ENCODE measurements around the gene DEFB110.

DEFB110 gene

DNA sequence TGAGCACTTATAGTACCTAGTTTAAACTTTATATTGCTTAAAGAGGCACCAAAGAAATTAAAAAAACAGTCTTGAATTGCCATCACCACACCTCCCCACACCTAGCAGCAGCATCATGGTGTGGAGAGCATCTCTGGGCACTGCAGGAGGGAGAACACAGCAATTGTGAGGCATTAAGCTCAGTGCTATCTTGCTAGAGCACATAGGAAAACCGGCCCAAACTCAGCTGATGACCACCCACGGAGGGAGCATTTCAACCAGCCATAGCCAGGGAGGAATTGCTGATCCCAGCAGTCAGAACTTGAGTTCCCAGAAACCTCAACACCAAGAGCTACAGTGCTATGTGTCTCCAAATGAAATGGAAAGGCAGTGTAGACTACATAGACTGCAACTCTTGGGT lies 32.9 kb downstream of the DEFB110 start:
- TF ChIP-seq, protein P1, sequence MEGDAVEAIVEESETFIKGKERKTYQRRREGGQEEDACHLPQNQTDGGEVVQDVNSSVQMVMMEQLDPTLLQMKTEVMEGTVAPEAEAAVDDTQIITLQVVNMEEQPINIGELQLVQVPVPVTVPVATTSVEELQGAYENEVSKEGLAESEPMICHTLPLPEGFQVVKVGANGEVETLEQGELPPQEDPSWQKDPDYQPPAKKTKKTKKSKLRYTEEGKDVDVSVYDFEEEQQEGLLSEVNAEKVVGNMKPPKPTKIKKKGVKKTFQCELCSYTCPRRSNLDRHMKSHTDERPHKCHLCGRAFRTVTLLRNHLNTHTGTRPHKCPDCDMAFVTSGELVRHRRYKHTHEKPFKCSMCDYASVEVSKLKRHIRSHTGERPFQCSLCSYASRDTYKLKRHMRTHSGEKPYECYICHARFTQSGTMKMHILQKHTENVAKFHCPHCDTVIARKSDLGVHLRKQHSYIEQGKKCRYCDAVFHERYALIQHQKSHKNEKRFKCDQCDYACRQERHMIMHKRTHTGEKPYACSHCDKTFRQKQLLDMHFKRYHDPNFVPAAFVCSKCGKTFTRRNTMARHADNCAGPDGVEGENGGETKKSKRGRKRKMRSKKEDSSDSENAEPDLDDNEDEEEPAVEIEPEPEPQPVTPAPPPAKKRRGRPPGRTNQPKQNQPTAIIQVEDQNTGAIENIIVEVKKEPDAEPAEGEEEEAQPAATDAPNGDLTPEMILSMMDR (IDR thresholded peaks at IDR 0.05; ENCODE audit: control extremely low read depth, extremely low read depth, low read depth, missing control alignments): no peak
- ChIA-PET POLR2A (no interaction called here), CTCF (interaction anchor here (1.0 to 1.7 kb wide), 3 partner anchors 9 to 27 kb away, joined by 3 to 5 read pairs (median 3); no protein-coding TSS in a partner anchor)
- no peak for DNase-seq (ENCODE audit: extremely low spot score)

DNA sequence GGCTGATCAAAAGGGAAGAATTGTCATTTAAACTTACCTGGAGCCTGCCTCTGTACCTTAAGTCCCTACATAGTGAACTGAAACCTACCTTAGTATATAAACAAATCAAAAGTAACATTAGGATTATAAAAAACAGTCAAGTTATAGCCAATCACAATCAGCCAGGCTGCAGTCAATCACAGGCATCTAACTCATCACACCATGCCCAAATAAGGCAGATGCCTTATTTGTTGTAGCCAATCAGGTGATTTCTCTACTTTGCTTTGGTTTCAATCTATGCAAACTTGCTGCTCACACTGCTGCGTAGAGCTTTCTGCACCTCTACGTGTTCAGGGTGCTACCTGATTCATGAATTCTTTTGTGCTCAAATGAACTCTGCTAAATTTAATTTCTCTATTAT lies 34.0 kb downstream of the DEFB110 start:
- DNase-seq (ENCODE audit: extremely low spot score): no peak
- CTCF ChIA-PET: no interaction called here
- POLR2A ChIA-PET: no interaction called here
- TF ChIP-seq, protein P1 (IDR thresholded peaks at IDR 0.05; ENCODE audit: control extremely low read depth, extremely low read depth, low read depth, missing control alignments): no peak

DNA sequence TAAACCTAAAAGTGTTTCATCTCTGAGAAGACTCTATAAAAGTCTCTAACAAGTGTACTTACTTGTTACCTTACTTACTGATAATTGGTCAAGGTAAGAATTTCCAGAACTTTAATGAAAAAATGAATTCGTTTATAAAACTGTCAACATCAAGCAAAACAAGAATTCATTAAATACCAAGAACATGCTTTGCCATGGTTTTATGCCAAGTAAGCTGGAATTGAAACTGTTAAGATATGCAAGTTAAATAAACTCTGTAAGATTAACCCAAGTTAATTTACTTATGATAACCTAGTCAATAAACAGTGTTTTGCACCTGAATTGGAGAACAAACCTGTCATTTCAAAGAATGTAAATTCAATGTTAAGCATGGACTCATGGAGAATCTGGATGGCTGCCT lies 35.2 kb downstream of the DEFB110 start:
- no peak for DNase-seq (ENCODE audit: extremely low spot score)
- ChIA-PET POLR2A (no interaction called here), CTCF (no interaction called here)
- TF ChIP-seq, protein P1 (IDR thresholded peaks at IDR 0.05; ENCODE audit: control extremely low read depth, extremely low read depth, low read depth, missing control alignments): no peak

DNA sequence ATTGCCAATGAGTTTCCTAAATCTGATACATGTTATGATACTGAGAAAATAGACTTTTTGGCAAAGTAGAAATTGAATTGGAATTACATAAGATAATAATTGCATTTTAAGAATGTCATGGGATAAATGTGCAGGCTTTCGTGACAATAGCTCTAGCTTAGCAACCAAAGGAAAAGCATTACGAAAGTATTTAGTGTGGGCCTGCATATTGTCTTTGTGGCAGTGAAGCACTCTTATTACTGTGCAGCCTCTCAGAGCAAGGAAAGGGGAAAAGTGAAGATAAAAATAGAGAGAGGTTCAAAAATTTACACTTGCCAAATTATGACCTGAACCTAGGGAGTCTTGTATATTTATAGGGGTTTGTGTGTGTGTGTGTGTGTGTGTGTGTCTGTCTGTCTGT lies 39.7 kb downstream of the DEFB110 start:
- DNase-seq (ENCODE audit: extremely low spot score): no peak
- TF ChIP-seq, protein P1 (IDR thresholded peaks at IDR 0.05; ENCODE audit: control extremely low read depth, extremely low read depth, low read depth, missing control alignments): no peak
- ChIA-PET CTCF (interaction anchor here (1.0 kb wide), 1 partner anchor 11 kb away, joined by 3 read pairs; no protein-coding TSS in a partner anchor), POLR2A (no interaction called here)

DNA sequence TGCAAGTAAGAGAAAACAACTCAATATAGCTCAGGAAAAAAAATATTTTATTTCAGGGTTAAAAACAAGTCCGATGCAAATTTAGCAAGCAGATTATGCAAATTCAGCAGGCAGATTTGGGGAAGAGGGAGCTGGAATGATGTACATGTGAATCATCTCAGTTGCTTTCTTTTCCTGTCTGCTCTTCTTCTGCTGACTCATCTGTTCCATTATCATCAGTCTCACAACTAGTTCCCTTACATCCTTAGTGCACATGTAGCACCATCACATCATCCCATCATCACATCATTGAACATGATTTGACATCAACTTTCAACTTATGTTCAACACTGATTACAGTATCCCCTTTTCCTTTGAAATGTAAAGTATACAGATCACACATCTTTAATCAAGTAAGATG lies 40.9 kb downstream of the DEFB110 start:
- TF ChIP-seq, protein P1 (IDR thresholded peaks at IDR 0.05; ENCODE audit: control extremely low read depth, extremely low read depth, low read depth, missing control alignments): no peak
- ChIA-PET CTCF (interaction anchor here (1.1 to 2.4 kb wide), 3 partner anchors 8 to 571 kb away, joined by 3 to 5 read pairs (median 5); no protein-coding TSS in a partner anchor), POLR2A (no interaction called here)
- no peak for DNase-seq (ENCODE audit: extremely low spot score)

DNA sequence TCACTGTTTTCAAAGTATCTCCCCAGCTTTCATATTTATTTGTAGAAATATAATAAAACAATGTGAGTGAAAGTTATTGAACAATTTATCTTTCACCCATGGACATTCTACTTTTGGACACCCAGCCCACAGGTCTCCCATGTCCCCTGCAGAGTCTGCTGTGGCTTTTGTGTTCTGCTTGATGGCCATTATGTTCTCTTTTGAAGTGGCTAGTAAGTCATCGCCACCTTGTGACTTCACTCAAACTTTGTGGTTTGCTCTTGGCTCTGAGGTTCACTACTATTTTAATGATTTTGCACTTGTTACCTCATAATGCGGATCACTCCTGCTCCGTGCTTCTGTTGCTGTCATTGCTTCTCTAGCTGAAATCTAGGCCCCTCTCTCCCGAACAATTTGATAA lies 42.2 kb downstream of the DEFB110 start:
- ChIA-PET CTCF (interaction anchor here (1.0 to 2.4 kb wide), 5 partner anchors 8 to 54 kb away, joined by 3 to 5 read pairs (median 5); no protein-coding TSS in a partner anchor), POLR2A (no interaction called here)
- TF ChIP-seq, protein P1 (IDR thresholded peaks at IDR 0.05; ENCODE audit: control extremely low read depth, extremely low read depth, low read depth, missing control alignments): no peak
- DNase-seq (ENCODE audit: extremely low spot score): no peak
